Measurements from ENCODE around the gene NANS. TPM values are rescaled to one million over a fixed set of nuclear protein-coding genes. Genes with fewer than 3 reads are reported as not detected.

Gene NANS
- total and polyA plus RNA-seq, 3 experiments from 2014 or later: 29.3 to 34.8 (median 33.2) TPM

DNA sequence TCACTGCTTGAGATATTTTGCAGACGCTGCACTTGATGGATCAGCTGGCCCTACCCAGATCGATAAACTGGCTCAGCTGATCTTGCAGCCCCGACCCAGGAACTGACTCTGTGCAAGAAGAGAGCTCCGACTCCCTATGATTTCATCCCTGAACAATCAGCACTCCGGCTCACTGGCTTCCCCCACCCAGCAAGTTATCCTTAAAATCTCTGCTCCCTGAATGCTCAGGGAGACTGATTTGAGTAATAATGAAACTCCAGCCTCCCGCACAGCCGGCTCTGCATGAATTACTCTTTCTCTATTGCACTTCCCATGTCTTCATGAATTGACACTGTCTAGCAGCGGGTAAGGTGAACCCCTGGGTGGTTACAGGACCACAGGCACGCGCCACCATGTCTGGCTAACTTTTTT is 16.9 kb upstream of the NANS start:
- POLR2A ChIA-PET: no interaction called here
- Histone ChIP-seq H3K4me1 (ENCODE audit: insufficient read depth, low read length) (peaks cover 6% of the 10 kb centered on the region), H3K36me3 (ENCODE audit: insufficient read depth, low read length) (no peaks in the 10 kb centered on the region), H3K27ac (ENCODE audit: low read depth, low read length) (no peak overlapping the region), H3K9me3 (ENCODE audit: low read length) (no peaks in the 10 kb centered on the region), H3K4me3 (ENCODE audit: low read length) (no peak overlapping the region), H3K27me3 (ENCODE audit: insufficient read depth, low read length, poor library complexity, severe bottlenecking) (no peaks in the 10 kb centered on the region)
- Mint-ChIP-seq H3K4me1 (peaks cover 3 to 5% (median 4%) of the 10 kb centered on the region in 3 donors), H3K4me3 (no peak overlapping the region), H3K27me3 (peaks cover 1 to 20% of the 10 kb centered on the region in 2 donors), H3K27ac (no peak overlapping the region), H3K36me3 (peaks cover 0 to 1% (median 0%) of the 10 kb centered on the region in 3 donors), H3K9me3 (no peaks in the 10 kb centered on the region)
- CTCF ChIA-PET: interaction anchor here (1.3 to 3.7 kb wide), 2 partner anchors 56 to 116 kb away, joined by 5 to 10 read pairs; partner anchors contain the start of gene ANP32B
- no peak for DNase-seq

GRCh38 chr9:98040212-98040611 is 16.3 kb upstream of the NANS start:
- Histone ChIP-seq H3K4me1 (ENCODE audit: insufficient read depth, low read length) (peaks cover 7% of the 10 kb centered on the region), H3K27ac (ENCODE audit: low read depth, low read length) (no peak overlapping the region), H3K9me3 (ENCODE audit: low read length) (no peaks in the 10 kb centered on the region), H3K4me3 (ENCODE audit: low read length) (no peak overlapping the region), H3K27me3 (ENCODE audit: insufficient read depth, low read length, poor library complexity, severe bottlenecking) (no peaks in the 10 kb centered on the region), H3K36me3 (ENCODE audit: insufficient read depth, low read length) (no peaks in the 10 kb centered on the region)
- no peak for DNase-seq
- Mint-ChIP-seq H3K4me1 (peaks cover 4% of the 10 kb centered on the region in 3 donors), H3K9me3 (no peaks in the 10 kb centered on the region), H3K4me3 (no peak overlapping the region), H3K36me3 (no peaks in the 10 kb centered on the region), H3K27me3 (peaks cover 1 to 14% of the 10 kb centered on the region in 2 donors), H3K27ac (peak overlapping the region in 1 of 8 donors; percentile 54)
- ChIA-PET CTCF (interaction anchor here (1.3 to 3.7 kb wide), 2 partner anchors 57 to 116 kb away, joined by 5 to 10 read pairs; partner anchors contain the start of gene ANP32B), POLR2A (interaction anchor here (0.7 kb wide), 1 partner anchor 21 kb away, joined by 3 read pairs; no protein-coding TSS in a partner anchor)

DNA sequence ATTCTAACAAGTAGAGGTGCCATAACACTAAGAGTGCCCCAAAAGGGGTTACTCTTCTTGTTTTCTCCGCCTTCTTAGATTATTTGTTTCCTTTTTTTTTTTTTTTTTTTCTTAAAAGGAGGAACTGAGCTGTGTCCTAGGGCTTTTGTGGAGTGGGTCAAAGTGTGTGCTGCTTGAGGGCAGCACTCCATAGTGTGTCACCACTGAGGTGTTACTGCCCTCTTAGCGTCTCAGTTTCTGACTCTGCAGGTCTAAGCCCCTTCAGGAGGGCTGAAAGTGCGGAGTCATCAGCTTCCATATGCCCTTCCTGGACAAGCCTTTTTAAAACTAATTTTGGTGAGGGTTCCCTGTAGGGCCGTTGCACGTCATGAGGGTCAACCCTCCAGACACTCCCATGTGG is 12.6 kb upstream of the NANS start:
- Mint-ChIP-seq H3K27ac (no peak overlapping the region), H3K4me1 (peaks cover 19 to 33% (median 28%) of the 10 kb centered on the region in 3 donors), H3K9me3 (no peaks in the 10 kb centered on the region), H3K27me3 (peaks cover 1 to 13% of the 10 kb centered on the region in 2 donors), H3K36me3 (no peaks in the 10 kb centered on the region), H3K4me3 (no peak overlapping the region)
- H3K4me1 ChIP-seq (ENCODE audit: insufficient read depth, low read length): peaks cover 16% of the 10 kb centered on the region
- H3K36me3 ChIP-seq (ENCODE audit: insufficient read depth, low read length): no peaks in the 10 kb centered on the region
- no peak overlapping the region for H3K4me3 ChIP-seq (ENCODE audit: low read length)
- ChIA-PET POLR2A (no interaction called here), CTCF (interaction anchor here (0.6 to 5.8 kb wide), 5 partner anchors 9 to 121 kb away, joined by 4 to 35 read pairs (median 7); partner anchors contain the start of gene TRMO)
- no peaks in the 10 kb centered on the region for H3K27me3 ChIP-seq (ENCODE audit: insufficient read depth, low read length, poor library complexity, severe bottlenecking)
- no peak overlapping the region for H3K27ac ChIP-seq (ENCODE audit: low read depth, low read length)
- no peaks in the 10 kb centered on the region for H3K9me3 ChIP-seq (ENCODE audit: low read length)
- DNase-seq: no peak

DNA sequence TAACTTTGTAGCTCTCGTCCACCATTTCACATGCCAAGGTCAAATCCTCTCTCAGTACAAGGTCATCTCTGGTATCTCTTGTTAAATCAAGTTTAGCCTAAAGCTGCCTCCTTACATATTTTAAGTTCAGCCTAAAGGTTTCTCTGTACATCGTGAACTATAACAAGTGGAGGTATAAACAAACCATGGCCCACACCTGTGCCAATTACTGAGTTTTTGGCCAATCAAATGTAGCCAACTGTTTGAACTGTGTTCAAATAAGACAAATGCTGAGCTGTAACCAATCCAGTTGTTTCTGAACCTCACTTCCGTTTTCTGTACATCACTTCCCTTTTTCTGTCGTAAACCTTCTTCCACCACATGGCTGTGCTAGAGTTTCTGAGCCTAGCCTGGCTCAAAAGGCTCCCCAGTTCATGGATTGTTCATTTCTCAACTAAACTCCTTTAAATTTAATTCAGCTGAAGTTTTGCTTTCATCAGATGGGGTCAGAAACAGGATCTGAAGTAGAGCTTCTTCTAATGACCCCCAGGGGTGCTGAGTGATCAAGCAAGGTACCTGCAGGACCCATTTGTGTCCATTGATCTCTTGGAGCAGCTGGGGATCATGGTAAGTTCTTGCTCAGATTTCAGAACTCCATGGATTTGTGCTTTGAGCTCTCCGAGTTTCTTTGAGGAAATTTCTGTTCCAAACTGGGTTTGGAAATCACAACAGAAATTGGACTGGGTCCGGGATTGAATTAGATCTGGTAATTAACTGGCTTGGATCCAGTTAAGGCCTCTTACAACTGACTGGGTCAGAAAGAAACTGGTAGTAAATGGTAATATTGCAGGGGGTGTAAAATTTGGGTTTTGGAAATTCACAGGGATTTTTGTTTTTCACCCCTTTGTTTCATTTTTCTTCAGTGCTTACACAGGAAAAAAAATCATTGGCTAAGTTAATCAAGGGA is 11.0 kb upstream of the NANS start:
- Histone ChIP-seq H3K4me3 (ENCODE audit: low read length) (peak overlapping the region; percentile 47), H3K27ac (ENCODE audit: low read depth, low read length) (peak overlapping the region; percentile 55), H3K4me1 (ENCODE audit: insufficient read depth, low read length) (peaks cover 16% of the 10 kb centered on the region), H3K27me3 (ENCODE audit: insufficient read depth, low read length, poor library complexity, severe bottlenecking) (no peaks in the 10 kb centered on the region), H3K9me3 (ENCODE audit: low read length) (no peaks in the 10 kb centered on the region), H3K36me3 (ENCODE audit: insufficient read depth, low read length) (no peaks in the 10 kb centered on the region)
- CTCF ChIA-PET: interaction anchor here (1.0 to 5.8 kb wide), 10 partner anchors 10 to 334 kb away, joined by 3 to 35 read pairs (median 4); partner anchors contain the start of genes NANS and TRMO
- peak in 4 of 5 donors; percentile 35 to 75 (median 61) for DNase-seq
- Mint-ChIP-seq H3K36me3 (no peaks in the 10 kb centered on the region), H3K4me1 (peaks cover 22 to 40% (median 35%) of the 10 kb centered on the region in 3 donors), H3K27me3 (no peaks in the 10 kb centered on the region), H3K27ac (peak overlapping the region; percentile 49 to 97 (median 90)), H3K9me3 (no peaks in the 10 kb centered on the region), H3K4me3 (peak overlapping the region; percentile 66 to 86 (median 81))
- POLR2A ChIA-PET: interaction anchor here (0.8 to 2.5 kb wide), 3 partner anchors 56 to 210 kb away, joined by 4 to 10 read pairs (median 8); partner anchors contain the start of gene TBC1D2

DNA sequence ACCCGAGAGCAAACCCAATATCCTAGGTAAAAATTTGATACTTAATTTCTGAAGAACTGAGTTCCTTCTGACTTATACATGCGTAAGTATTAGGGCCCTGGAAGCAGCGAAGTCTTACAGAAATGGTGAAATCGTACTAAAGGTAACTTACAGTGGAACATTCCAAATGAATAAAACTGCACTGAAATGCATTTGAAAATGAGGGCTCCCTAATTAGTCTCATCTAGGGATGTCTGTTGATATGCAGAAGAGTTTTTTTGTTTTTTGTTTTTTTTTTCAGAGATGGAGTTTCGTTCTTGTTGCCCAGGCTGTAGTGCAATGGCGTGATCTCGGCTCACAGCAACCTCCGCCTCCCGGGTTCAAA is 10.4 kb upstream of the NANS start:
- Mint-ChIP-seq H3K36me3 (no peaks in the 10 kb centered on the region), H3K27ac (peak overlapping the region in 1 of 8 donors; percentile 49), H3K4me3 (peak overlapping the region; percentile 66 to 86 (median 81)), H3K4me1 (peaks cover 22 to 40% (median 35%) of the 10 kb centered on the region in 3 donors), H3K9me3 (no peaks in the 10 kb centered on the region), H3K27me3 (no peaks in the 10 kb centered on the region)
- no peaks in the 10 kb centered on the region for H3K27me3 ChIP-seq (ENCODE audit: insufficient read depth, low read length, poor library complexity, severe bottlenecking)
- POLR2A ChIA-PET: interaction anchor here (2.5 kb wide), 1 partner anchor 210 kb away, joined by 10 read pairs; the partner anchor contains the start of gene TBC1D2
- peak overlapping the region; percentile 47 for H3K4me3 ChIP-seq (ENCODE audit: low read length)
- no peaks in the 10 kb centered on the region for H3K9me3 ChIP-seq (ENCODE audit: low read length)
- H3K36me3 ChIP-seq (ENCODE audit: insufficient read depth, low read length): no peaks in the 10 kb centered on the region
- peak overlapping the region; percentile 41 for H3K27ac ChIP-seq (ENCODE audit: low read depth, low read length)
- peaks cover 16% of the 10 kb centered on the region for H3K4me1 ChIP-seq (ENCODE audit: insufficient read depth, low read length)
- CTCF ChIA-PET: interaction anchor here (1.3 to 5.8 kb wide), 5 partner anchors 10 to 123 kb away, joined by 4 to 35 read pairs (median 9); partner anchors contain the start of genes NANS and TRMO
- DNase-seq: no peak

DNA sequence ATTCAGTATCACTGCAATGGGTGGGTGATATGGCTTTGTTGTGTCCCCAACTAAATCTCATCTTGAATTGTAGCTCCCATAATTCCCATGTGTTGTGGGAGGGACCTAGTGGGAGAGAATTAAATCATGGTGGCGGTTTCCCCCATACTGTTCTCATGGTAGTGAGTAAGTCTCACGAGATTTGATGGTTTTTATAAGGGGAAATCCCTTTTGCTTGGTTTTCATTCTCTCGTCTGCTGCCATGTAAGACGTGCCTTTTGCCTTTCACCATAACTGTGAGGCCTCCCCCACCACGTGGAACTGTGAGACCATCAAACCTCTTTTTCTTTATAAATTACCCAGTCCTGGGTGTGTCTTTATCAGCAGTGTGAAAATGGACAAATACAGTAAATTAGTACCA is 9.5 kb upstream of the NANS start:
- POLR2A ChIA-PET: no interaction called here
- DNase-seq: no peak
- CTCF ChIA-PET: interaction anchor here (0.6 to 5.8 kb wide), 3 partner anchors 11 to 21 kb away, joined by 3 to 35 read pairs (median 3); no protein-coding TSS in a partner anchor
- H3K9me3 ChIP-seq (ENCODE audit: low read length): no peaks in the 10 kb centered on the region
- Mint-ChIP-seq H3K36me3 (no peaks in the 10 kb centered on the region), H3K27ac (no peak overlapping the region), H3K4me3 (peak overlapping the region in 1 of 7 donors; percentile 26), H3K4me1 (peaks cover 22 to 40% (median 35%) of the 10 kb centered on the region in 3 donors), H3K27me3 (no peaks in the 10 kb centered on the region), H3K9me3 (no peaks in the 10 kb centered on the region)
- H3K4me1 ChIP-seq (ENCODE audit: insufficient read depth, low read length): peaks cover 16% of the 10 kb centered on the region
- no peak overlapping the region for H3K4me3 ChIP-seq (ENCODE audit: low read length)
- no peaks in the 10 kb centered on the region for H3K27me3 ChIP-seq (ENCODE audit: insufficient read depth, low read length, poor library complexity, severe bottlenecking)
- no peak overlapping the region for H3K27ac ChIP-seq (ENCODE audit: low read depth, low read length)
- H3K36me3 ChIP-seq (ENCODE audit: insufficient read depth, low read length): no peaks in the 10 kb centered on the region

- CTCF ChIA-PET: interaction anchor here (1.1 kb wide), 1 partner anchor 14 kb away, joined by 4 read pairs; no protein-coding TSS in a partner anchor
- Mint-ChIP-seq H3K4me3 (no peak overlapping the region), H3K36me3 (no peaks in the 10 kb centered on the region), H3K27ac (peak overlapping the region in 3 of 8 donors; percentile 1 to 65 (median 59)), H3K27me3 (no peaks in the 10 kb centered on the region), H3K4me1 (peaks cover 22 to 40% (median 35%) of the 10 kb centered on the region in 3 donors), H3K9me3 (no peaks in the 10 kb centered on the region)
- H3K27ac ChIP-seq (ENCODE audit: low read depth, low read length): no peak overlapping the region
- DNase-seq: no peak
- H3K27me3 ChIP-seq (ENCODE audit: insufficient read depth, low read length, poor library complexity, severe bottlenecking): no peaks in the 10 kb centered on the region
- POLR2A ChIA-PET: no interaction called here
- no peak overlapping the region for H3K4me3 ChIP-seq (ENCODE audit: low read length)
- peaks cover 16% of the 10 kb centered on the region for H3K4me1 ChIP-seq (ENCODE audit: insufficient read depth, low read length)
- no peaks in the 10 kb centered on the region for H3K9me3 ChIP-seq (ENCODE audit: low read length)
- H3K36me3 ChIP-seq (ENCODE audit: insufficient read depth, low read length): no peaks in the 10 kb centered on the region
Observed at GRCh38 chr9:98049288-98050072, 7.1 kb upstream of the NANS start.

Measured in CD8-positive, alpha-beta memory T cell (primary cell).